Esophagus squamous epithelium (tissue), 5 donors: Measurements from ENCODE around the gene TTC16. TPM values are rescaled to one million over a fixed set of nuclear protein-coding genes. Genes with fewer than 3 reads are reported as not detected.

Experiments
- DNase-seq: peaks from one replicate; lab custom pipeline; 2025; lab: John Stamatoyannopoulos, UW
- H3K27ac ChIP-seq, 4 donors: fragments of 200-600 bp; sonication (generic); one replicate each; pipeline ENCODE4 v1.5.1; 2016 to 2019; ENCODE audit warnings: mild to moderate bottlenecking in 1 of 4
- H3K27me3 ChIP-seq, 4 donors: fragments of 200-600 bp; sonication (generic); 1 replicate in 3 of 4; 2 replicates in 1 of 4; pipeline versions ENCODE4 v1.5.1 to v1.6.0; 2017 to 2021; ENCODE audit warnings: antibody characterized with exemption in 1 of 4
- H3K36me3 ChIP-seq, 3 donors: fragments of 200-600 bp; sonication (generic); one replicate each; pipeline ENCODE4 v1.5.1; 2016 to 2019
- H3K4me1 ChIP-seq, 3 donors: fragments of 200-600 bp; sonication (generic); one replicate each; pipeline ENCODE4 v1.5.1; 2017 to 2019
- H3K4me3 ChIP-seq, 4 donors: fragments of 200-600 bp; sonication (generic); 1 replicate in 3 of 4; 2 replicates in 1 of 4; pipeline ENCODE4 v1.5.1; 2016 to 2019; ENCODE audit warnings: mild to moderate bottlenecking in 2 of 4, moderate library complexity in 1 of 4
- H3K9me3 ChIP-seq, 3 donors: fragments of 200-600 bp; sonication (generic); one replicate each; pipeline ENCODE4 v1.5.1; 2016 to 2019
- CTCF ChIP-seq, 6 experiments: fragments of 450-650 bp in 4 of 6; fragments of 200-600 bp in 2 of 6; sonication (generic) in 2 of 6; IDR thresholded peaks; one replicate each; pipeline ENCODE4 v1.5.1; 2016 to 2019; ENCODE audit warnings: antibody characterized with exemption in 6 of 6, mild to moderate bottlenecking in 4 of 6, moderate library complexity in 4 of 6
- POLR2A ChIP-seq, 4 donors: fragments of 450-650 bp; IDR thresholded peaks; one replicate each; pipeline ENCODE4 v1.6.1; 2017; ENCODE audit warnings: antibody characterized with exemption in 4 of 4, mild to moderate bottlenecking in 4 of 4, moderate library complexity in 3 of 4
- WGBS, 2 donors: methylation state at CpG; one replicate each; pipeline ENCODE4 v1.1.5; 2018; 5-methylcytosine and 5-hydroxymethylcytosine counted together
- intact Hi-C: fragments of 100-400 bp; cut with DNase I; formaldehyde crosslinking; loops from one replicate; pipeline ENCODE4 v1.15.0; 2022
- total RNA-seq, 4 donors: library from RNA; depleted of rRNA; stranded (reverse); fragments of >200 nt; gene quantifications; one replicate each; pipeline ENCODE4 v1.1.0, GENCODE V29; 2016
- donor health status: DM: yes; HTN: yes; CAD: no.

The TTC16 gene
- total RNA-seq, 4 donors from 2014 or later: under 0.01 to 0.23 TPM; not detected in 2

- H3K36me3 ChIP-seq: peaks cover 0 to 36% (median 10%) of the 10 kb centered on the region in 3 donors
- no peak for DNase-seq
Observed at GRCh38 chr9:127732444-127732843, 16.6 kb downstream of the TTC16 start.

GRCh38 chr9:127733614-127734013 lies 17.7 kb downstream of the TTC16 start:
- no peaks in the 10 kb centered on the region for H3K9me3 ChIP-seq
- H3K4me1 ChIP-seq: peaks cover 6 to 24% (median 7%) of the 10 kb centered on the region in 3 donors
- H3K27ac ChIP-seq: peak overlapping the region in 1 of 4 donors; percentile 92
- TF ChIP-seq POLR2A (IDR thresholded peaks at IDR 0.05): no peak
- TF ChIP-seq CTCF (IDR thresholded peaks at IDR 0.05): no peak
- no peak overlapping the region for H3K4me3 ChIP-seq
- DNase-seq: no peak
- H3K27me3 ChIP-seq: no peaks in the 10 kb centered on the region
- H3K36me3 ChIP-seq: peaks cover 0 to 41% (median 10%) of the 10 kb centered on the region in 3 donors
- WGBS, 2 donors: 63% methylated on average over 2 of the region's 2 CpGs
- intact Hi-C loops: loop anchor here (5.0 to 10.0 kb wide), 2 partner anchors 141 kb away; partner anchors contain the start of gene AK1

More at GRCh38 chr9:127732444-127732843, 16.6 kb downstream of the TTC16 start:
- no peak for TF ChIP-seq POLR2A (IDR thresholded peaks at IDR 0.05)
- no peak for TF ChIP-seq CTCF (IDR thresholded peaks at IDR 0.05)
- H3K4me1 ChIP-seq: peaks cover 6 to 24% (median 7%) of the 10 kb centered on the region in 3 donors
- no peak overlapping the region for H3K27ac ChIP-seq
- 90% methylated on average over 2 to 7 of the region's 21 CpGs for WGBS, 2 donors
- no peaks in the 10 kb centered on the region for H3K9me3 ChIP-seq
- intact Hi-C loops: loop anchor here (5.0 to 10.0 kb wide), 2 partner anchors 140 to 142 kb away; partner anchors contain the start of gene AK1
- no peaks in the 10 kb centered on the region for H3K27me3 ChIP-seq
- H3K4me3 ChIP-seq: no peak overlapping the region

GRCh38 chr9:127734247-127734746 lies 18.4 kb downstream of the TTC16 start:
- peaks cover 0 to 44% (median 10%) of the 10 kb centered on the region in 3 donors for H3K36me3 ChIP-seq
- no peak for TF ChIP-seq CTCF (IDR thresholded peaks at IDR 0.05)
- intact Hi-C loops: loop anchor here (5.0 to 10.0 kb wide), 2 partner anchors 141 to 142 kb away; partner anchors contain the start of gene AK1
- no peak for DNase-seq
- H3K27me3 ChIP-seq: no peaks in the 10 kb centered on the region
- H3K4me1 ChIP-seq: peaks cover 6 to 24% (median 7%) of the 10 kb centered on the region in 3 donors
- 28 to 45% methylated on average over 4 to 11 of the region's 22 CpGs for WGBS, 2 donors
- H3K9me3 ChIP-seq: no peaks in the 10 kb centered on the region
- H3K4me3 ChIP-seq: peak overlapping the region; percentile 56 to 81 (median 68)
- peak overlapping the region; percentile 92 to 98 (median 93) for H3K27ac ChIP-seq

- intact Hi-C loops: loop anchor here (5.0 to 10.0 kb wide), 4 partner anchors 47 to 187 kb away; partner anchors contain the start of gene AK1
- WGBS, 2 donors: 0 to 1% methylated on average over 12 to 32 of the region's 76 CpGs
- no peaks in the 10 kb centered on the region for H3K9me3 ChIP-seq
- no peaks in the 10 kb centered on the region for H3K27me3 ChIP-seq
- H3K4me1 ChIP-seq: peaks cover 7 to 30% (median 12%) of the 10 kb centered on the region in 3 donors
- peak; percentile 69 for DNase-seq
- peak within 1 kb of the TSS; percentile 92 to 98 (median 93) for H3K27ac ChIP-seq
- TF ChIP-seq POLR2A (IDR thresholded peaks at IDR 0.05) (peak in 3 of 4 donors; percentile 30 to 94 (median 91)), CTCF (IDR thresholded peaks at IDR 0.05) (peak; percentile 88 to 99 (median 98))
- H3K4me3 ChIP-seq: peak within 1 kb of the TSS; percentile 56 to 81 (median 68)
- H3K36me3 ChIP-seq: peaks cover 0 to 51% (median 10%) of the 10 kb centered on the region in 3 donors
Observed at GRCh38 chr9:127734747-127735529, 19.1 kb downstream of the TTC16 start, which contains the start of gene TOR2A. Gene TOR2A, minus strand, starts transcription at chr9:127735294. Its CDS starts 24 bp downstream, at chr9:127735270.
